CD4-positive, alpha-beta T cell treated with Interferon gamma for 1 hour (primary cell): ENCODE results near the gene SH3BP2.
A peak's percentile ranks its signal among the peaks of the same experiment; 100 is the strongest.

Experiments
- DNase-seq: peaks from one replicate; pipeline ENCODE4 v3.0.0-alpha.2; 2020

Gene SH3BP2

GRCh38 chr4:2820216-2820982 lies 27.5 kb downstream of the SH3BP2 start:
- DNase-seq: no peak

- peak; percentile 0 for DNase-seq
Measured at GRCh38 chr4:2822461-2823300, 29.8 kb downstream of the SH3BP2 start.

- peak; percentile 0 for DNase-seq
Measured at GRCh38 chr4:2823301-2823670, 30.4 kb downstream of the SH3BP2 start.

GRCh38 chr4:2823671-2824328 lies 30.9 kb downstream of the SH3BP2 start:
- peak; percentile 0 for DNase-seq

- no peak for DNase-seq
Measured at GRCh38 chr4:2824329-2824835, 31.5 kb downstream of the SH3BP2 start.

- no peak for DNase-seq
Measured at GRCh38 chr4:2824836-2825381, 32.0 kb downstream of the SH3BP2 start.

GRCh38 chr4:2825740-2826139 lies 32.9 kb downstream of the SH3BP2 start:
- no peak for DNase-seq

GRCh38 chr4:2827071-2827873 lies 34.4 kb downstream of the SH3BP2 start:
- no peak for DNase-seq

- no peak for DNase-seq
Measured at GRCh38 chr4:2827874-2828751, 35.2 kb downstream of the SH3BP2 start.

GRCh38 chr4:2828758-2829181 lies 35.9 kb downstream of the SH3BP2 start:
- no peak for DNase-seq

- no peak for DNase-seq
Measured at GRCh38 chr4:2829321-2829932, 36.5 kb downstream of the SH3BP2 start.

- no peak for DNase-seq
Measured at GRCh38 chr4:2829933-2830451, 37.1 kb downstream of the SH3BP2 start.

GRCh38 chr4:2830632-2831610 lies 38.0 kb downstream of the SH3BP2 start:
- DNase-seq: no peak

- no peak for DNase-seq
Measured at GRCh38 chr4:2831611-2832308, 38.9 kb downstream of the SH3BP2 start.

- DNase-seq: peak; percentile 62
Measured at GRCh38 chr4:2832309-2832980, 39.6 kb downstream of the SH3BP2 start.

- no peak for DNase-seq
Measured at GRCh38 chr4:2832981-2833670, 40.2 kb downstream of the SH3BP2 start.

- DNase-seq: no peak
Measured at GRCh38 chr4:2833671-2834000, 40.8 kb downstream of the SH3BP2 start.
